ENCODE data around the gene ZDHHC8. TPM values are rescaled to one million over a fixed set of nuclear protein-coding genes. Genes with fewer than 3 reads are reported as not detected.
A peak's percentile ranks its signal among the peaks of the same experiment; 100 is the strongest.
"Not testable (repeated sequence)": the region's sequence is repeated elsewhere in the genome, so short reads cannot be mapped to it uniquely, and the experiment has no call there.

ZDHHC8 gene
- polyA plus RNA-seq, 6 donors from 2014 or later: 0.56 to 4.4 (median 2.5) TPM

DNA sequence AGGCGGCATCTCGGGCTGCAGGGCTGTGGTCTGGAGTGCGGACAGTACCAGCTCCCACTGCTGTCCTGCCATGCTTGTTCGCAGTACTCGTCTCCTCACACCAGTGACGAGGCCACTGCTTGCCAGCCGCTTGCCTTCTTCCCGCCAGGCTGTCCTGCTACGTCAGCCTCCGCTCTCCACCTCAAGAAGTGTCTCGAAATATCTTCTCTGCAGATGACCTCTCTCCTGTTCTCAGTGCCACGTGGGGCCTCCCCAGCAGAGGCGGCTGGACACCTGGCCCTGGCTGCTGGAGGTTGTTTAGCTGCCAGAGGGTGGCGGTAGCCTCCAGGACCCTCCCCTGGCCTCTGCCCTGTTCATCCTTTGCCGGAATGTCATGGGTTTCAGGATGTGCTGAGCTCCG is 22.3 kb downstream of the ZDHHC8 start:
- H3K27me3 Mint-ChIP-seq: peaks cover 5 to 24% (median 9%) of the 10 kb centered on the region in 3 donors
- DNase-seq (no peak), ATAC-seq (ENCODE audit: low read depth in 2 of 2) (no peak)
- H3K36me3 Mint-ChIP-seq: no peaks in the 10 kb centered on the region
- peak overlapping the region in 1 of 6 donors; percentile 23 for H3K27ac Mint-ChIP-seq
- peak overlapping the region in 1 of 8 donors; percentile 19 for H3K4me3 Mint-ChIP-seq
- no peaks in the 10 kb centered on the region for H3K9me3 Mint-ChIP-seq
- H3K4me1 Mint-ChIP-seq: peaks cover 1 to 6% (median 4%) of the 10 kb centered on the region in 3 donors

DNA sequence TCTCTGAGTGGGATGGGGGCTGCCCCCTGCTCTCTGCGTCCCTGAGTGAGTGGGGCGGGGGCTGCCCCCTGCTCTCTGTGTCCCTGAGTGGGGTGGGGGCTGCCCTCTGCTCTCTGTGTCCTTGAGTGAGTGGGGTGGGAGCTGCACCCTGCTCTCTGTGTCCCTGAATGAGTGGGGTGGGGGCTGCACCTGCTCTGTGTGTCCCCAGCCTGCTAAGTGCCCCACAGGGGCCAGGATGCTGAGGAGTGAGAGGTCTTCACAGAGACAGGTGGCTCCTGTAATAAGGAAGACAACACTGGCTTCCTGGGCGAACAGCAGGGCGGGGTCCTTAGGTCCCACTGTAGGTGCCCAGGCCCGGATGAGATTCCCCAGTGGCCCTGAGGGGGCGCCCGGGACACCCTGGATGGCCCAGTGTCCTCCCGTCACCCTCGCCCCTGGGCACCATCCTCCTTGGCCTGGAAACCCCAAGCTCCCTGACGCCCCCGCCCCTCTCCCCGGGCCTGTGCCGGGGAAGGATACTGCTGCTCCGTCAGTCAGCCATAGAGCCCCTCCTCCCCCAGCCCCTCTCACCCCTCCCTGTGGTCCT is 23.1 kb downstream of the ZDHHC8 start:
- Mint-ChIP-seq H3K27me3 (peaks cover 5 to 31% (median 17%) of the 10 kb centered on the region in 3 donors), H3K27ac (peak overlapping the region in 1 of 6 donors; percentile 71), H3K9me3 (no peaks in the 10 kb centered on the region), H3K4me3 (no peak overlapping the region), H3K4me1 (peaks cover 1 to 6% (median 4%) of the 10 kb centered on the region in 3 donors), H3K36me3 (no peaks in the 10 kb centered on the region)
- DNase-seq: no peak
- ATAC-seq (ENCODE audit: low read depth in 2 of 2): no peak

DNA sequence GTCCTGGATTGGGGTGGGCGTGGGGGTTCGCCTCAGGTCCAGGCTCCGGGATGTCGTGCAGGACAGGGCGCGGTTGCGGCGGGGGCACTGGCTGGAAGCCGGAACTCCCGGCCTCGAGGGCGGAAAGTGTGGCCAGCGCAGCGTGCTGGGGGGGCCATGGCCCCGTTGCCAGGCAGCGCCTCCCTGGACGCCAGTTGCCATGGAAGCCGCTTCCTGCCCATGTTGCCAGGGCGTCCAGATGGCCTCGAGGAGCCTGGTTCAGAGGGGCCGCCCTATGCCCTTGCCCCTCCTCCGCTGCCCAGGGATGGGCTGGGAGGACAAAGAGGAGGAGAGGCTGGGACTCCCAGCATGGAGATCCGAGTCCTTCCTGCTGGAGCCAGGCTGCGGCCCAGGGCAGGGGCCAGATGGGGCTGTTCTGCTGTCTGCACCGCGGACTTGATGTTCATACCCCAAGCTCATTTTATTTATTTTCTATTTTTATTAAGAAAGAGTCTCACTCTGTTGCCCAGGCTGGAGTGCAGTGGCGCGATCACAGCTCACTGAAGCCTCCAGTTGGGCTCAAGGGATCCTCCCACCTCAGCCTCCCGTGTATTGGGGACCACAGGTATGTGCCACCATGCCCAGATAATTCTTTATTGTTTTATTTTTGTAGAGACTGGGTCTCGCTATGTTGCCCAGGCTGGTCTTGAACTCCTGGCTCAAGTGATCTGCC is 23.9 kb downstream of the ZDHHC8 start:
- H3K27ac Mint-ChIP-seq: no peak overlapping the region
- H3K4me1 Mint-ChIP-seq: peaks cover 1 to 6% (median 4%) of the 10 kb centered on the region in 3 donors
- DNase-seq (no peak), ATAC-seq (ENCODE audit: low read depth in 2 of 2) (no peak)
- H3K36me3 Mint-ChIP-seq: no peaks in the 10 kb centered on the region
- H3K9me3 Mint-ChIP-seq: no peaks in the 10 kb centered on the region
- no peak overlapping the region for H3K4me3 Mint-ChIP-seq
- H3K27me3 Mint-ChIP-seq: peaks cover 5 to 37% (median 17%) of the 10 kb centered on the region in 3 donors

DNA sequence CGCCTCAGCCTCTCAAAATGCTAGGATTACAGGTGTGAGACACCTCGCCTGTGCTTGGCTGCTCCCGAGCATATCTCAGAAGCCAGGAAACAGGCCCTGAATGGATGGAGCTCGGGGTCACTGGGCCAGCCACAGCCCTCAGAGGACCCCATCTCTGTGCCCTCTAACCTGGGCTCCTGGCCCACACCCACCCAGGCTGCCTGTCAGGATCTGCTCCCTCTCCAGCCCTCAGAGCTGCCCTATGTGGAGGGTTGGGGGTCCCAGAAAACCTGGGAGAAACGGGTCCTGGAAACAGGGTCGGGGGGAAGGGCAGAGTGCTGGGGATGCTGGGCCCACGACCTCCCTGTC is 24.4 kb downstream of the ZDHHC8 start:
- H3K4me1 Mint-ChIP-seq: peaks cover 1 to 6% (median 4%) of the 10 kb centered on the region in 3 donors
- no peak for DNase-seq

DNA sequence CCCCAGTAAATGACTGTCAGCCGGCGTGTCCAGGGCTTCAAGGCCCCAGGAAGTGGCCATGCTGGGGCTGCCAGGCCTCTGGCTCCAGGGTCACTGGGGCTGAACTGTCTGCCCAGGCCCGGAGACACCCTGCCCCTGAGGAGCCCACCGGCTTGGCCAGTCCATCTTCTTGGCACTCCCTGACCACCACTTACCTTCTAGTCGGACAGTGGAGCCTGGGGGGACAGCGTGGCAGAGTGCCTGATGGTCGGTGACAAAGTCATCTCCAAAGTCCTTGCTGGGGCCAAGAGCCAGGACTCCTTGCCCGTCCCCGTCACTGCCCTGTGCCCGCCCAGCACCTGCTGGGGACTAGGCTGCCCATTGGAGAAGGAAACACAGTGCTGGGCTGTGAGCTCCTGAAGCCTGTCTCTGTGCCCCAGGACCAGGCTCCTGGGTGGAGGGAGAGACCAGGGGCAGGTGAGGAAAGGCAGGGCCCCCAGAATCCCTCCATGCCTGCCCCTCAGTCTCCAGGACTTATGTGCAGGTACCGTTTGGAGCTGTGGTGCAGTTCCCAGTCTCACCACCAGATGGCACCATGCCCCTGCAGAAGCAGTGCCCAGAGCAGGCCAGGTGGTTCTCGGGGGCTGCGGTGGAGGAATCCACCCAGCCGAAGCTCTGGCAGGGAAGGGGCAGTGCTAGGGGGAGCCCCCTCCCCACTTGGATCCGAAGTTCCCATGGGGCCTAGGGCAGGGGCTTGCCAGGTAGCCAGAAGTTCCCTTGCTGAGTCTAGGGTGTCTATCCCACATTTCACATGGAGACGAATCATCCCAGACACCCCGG is 25.2 kb downstream of the ZDHHC8 start:
- Mint-ChIP-seq H3K4me3 (no peak overlapping the region), H3K4me1 (peaks cover 0 to 6% (median 4%) of the 10 kb centered on the region in 3 donors), H3K27ac (peak overlapping the region in 1 of 6 donors; percentile 66), H3K9me3 (no peaks in the 10 kb centered on the region), H3K36me3 (no peaks in the 10 kb centered on the region), H3K27me3 (peaks cover 5 to 37% (median 17%) of the 10 kb centered on the region in 3 donors)
- peak; percentile 88 to 90 for ATAC-seq (ENCODE audit: low read depth in 2 of 2)
- peak; percentile 79 for DNase-seq

More for the DNA sequence above, 24.4 kb downstream of the ZDHHC8 start:
- Mint-ChIP-seq H3K9me3 (no peaks in the 10 kb centered on the region), H3K36me3 (no peaks in the 10 kb centered on the region), H3K4me3 (no peak overlapping the region), H3K27me3 (peaks cover 5 to 37% (median 17%) of the 10 kb centered on the region in 3 donors), H3K27ac (no peak overlapping the region)
- ATAC-seq (ENCODE audit: low read depth in 2 of 2): no peak

DNA sequence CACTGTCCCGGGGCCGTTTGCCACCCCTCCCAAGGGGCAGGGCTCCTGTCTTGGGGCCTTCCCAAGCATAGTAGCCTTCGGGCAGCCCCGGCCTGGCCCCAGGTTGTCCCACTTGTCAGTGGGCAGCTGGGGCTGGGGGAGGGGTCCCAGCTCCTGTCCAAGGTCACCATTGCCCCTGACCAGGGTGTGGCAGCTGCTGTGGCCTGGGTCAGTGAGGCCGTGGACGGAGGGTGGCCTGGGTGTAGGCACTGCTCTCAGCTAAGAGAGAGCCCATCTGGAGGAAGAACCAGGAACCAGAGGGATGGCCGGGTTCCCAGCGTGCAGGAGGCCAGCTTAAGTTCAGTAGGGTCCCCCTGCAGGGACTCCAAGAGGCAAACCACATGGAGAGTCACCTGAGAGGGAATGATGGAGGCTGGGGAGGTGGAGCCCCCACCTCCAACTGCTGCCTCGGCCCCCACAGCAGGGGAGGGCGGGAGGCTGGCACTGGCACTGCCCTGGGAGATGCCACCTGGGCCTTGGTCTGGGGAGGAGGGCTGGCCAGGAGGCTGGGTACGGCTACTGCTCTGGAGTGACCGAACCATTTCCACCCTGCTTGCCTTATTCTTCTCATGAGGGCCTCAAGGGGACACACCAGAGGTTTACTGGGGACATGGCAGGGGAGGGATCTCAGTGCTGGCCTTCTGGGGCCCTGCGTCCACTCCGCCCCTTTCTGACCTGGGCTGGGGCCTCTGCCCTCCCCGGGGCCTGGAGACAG is 26.0 kb downstream of the ZDHHC8 start:
- no peak overlapping the region for H3K27ac Mint-ChIP-seq
- H3K4me3 Mint-ChIP-seq: no peak overlapping the region
- peaks cover 5 to 37% (median 17%) of the 10 kb centered on the region in 3 donors for H3K27me3 Mint-ChIP-seq
- no peak for DNase-seq
- H3K36me3 Mint-ChIP-seq: no peaks in the 10 kb centered on the region
- peak in 1 of 2 donors; percentile 9 for ATAC-seq (ENCODE audit: low read depth in 2 of 2)
- peaks cover 0 to 6% (median 4%) of the 10 kb centered on the region in 3 donors for H3K4me1 Mint-ChIP-seq
- no peaks in the 10 kb centered on the region for H3K9me3 Mint-ChIP-seq

DNA sequence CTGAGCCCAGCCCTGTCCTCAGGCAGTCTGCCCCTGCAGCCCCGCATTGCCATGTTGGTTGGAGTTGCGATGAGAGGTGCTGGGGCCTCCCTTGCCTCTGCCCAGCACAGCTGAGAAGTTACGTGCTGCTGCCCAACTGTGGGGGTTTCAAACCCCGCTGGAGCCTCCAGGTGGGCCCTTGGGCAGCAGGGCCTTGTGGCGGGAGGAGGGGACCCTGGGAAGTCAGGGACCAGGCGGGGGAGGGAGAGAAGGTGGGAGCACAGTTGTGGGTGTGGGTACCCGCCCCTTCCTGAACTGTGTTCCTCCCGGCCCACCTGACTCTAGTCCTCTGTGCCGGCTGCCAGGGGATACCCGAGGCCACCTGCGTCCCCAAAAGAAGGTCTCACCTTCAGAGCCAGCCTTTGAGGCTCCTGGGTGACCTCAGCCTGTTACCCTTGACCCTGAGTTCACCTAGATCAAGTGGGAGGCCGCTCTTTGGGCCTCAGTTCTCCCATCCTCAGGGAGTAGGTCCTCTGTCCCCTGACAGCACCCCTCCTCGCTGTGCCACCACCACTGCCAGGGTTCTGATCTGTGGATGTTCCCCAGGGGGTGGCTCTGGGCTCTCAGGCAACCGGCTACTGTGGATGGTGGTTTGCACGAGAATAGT is 26.9 kb downstream of the ZDHHC8 start:
- no peaks in the 10 kb centered on the region for H3K9me3 Mint-ChIP-seq
- peaks cover 5 to 37% (median 17%) of the 10 kb centered on the region in 3 donors for H3K27me3 Mint-ChIP-seq
- H3K27ac Mint-ChIP-seq: no peak overlapping the region
- ATAC-seq (ENCODE audit: low read depth in 2 of 2): no peak
- DNase-seq: no peak
- H3K4me1 Mint-ChIP-seq: peaks cover 0 to 6% (median 4%) of the 10 kb centered on the region in 3 donors
- no peaks in the 10 kb centered on the region for H3K36me3 Mint-ChIP-seq
- no peak overlapping the region for H3K4me3 Mint-ChIP-seq

DNA sequence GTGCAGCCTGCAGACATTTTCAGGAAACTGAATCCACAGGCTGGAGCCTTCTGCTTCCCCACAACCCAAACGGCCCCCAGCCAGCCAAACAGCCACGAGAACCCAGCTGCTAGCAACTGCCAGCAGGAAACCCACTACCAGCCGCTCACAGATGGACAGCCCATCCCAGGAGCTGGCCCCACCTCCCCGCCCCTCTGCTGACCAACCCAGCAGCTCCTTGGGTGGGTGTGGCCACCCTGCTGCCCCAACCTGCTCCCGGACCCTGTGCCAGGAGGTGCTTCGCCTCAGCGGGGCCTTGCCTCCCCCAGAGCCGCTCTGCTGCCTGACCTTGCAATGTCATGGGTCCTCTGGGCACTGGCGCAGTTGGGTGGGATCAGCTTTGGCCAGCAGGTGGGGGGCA is 27.5 kb downstream of the ZDHHC8 start:
- Mint-ChIP-seq H3K36me3 (no peaks in the 10 kb centered on the region), H3K27ac (no peak overlapping the region), H3K9me3 (peaks cover 0 to 1% (median 0%) of the 10 kb centered on the region in 7 donors), H3K4me3 (no peak overlapping the region), H3K4me1 (peaks cover under 1 to 6% (median 4%) of the 10 kb centered on the region in 3 donors), H3K27me3 (peaks cover 5 to 37% (median 17%) of the 10 kb centered on the region in 3 donors)
- ATAC-seq (ENCODE audit: low read depth in 2 of 2) (no peak), DNase-seq (no peak)

DNA sequence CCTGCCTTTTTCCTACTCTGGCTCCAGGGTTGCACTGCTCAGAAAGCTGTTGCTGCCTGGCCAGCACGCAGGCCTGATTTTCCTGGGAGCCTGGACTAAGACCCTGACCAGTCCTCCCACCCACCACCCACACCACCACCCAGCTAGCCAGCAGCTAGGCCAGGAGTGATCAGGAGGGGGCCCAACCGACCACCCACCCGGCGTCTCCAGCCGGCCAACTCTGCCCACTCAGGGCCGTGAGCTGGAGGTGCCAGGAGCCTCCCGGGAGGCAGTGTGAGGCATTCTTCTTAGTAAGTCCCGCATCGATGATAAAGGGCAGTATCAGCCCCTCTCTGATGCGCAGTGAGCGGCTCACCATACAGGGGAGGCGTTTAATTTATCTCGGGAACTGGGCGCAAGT is 27.9 kb downstream of the ZDHHC8 start:
- not testable (repeated sequence) for ATAC-seq (ENCODE audit: low read depth in 2 of 2); H3K36me3 Mint-ChIP-seq; H3K27ac Mint-ChIP-seq; H3K4me1 Mint-ChIP-seq; H3K4me3 Mint-ChIP-seq; H3K9me3 Mint-ChIP-seq; DNase-seq
- H3K27me3 Mint-ChIP-seq: peaks cover 5 to 37% (median 17%) of the 10 kb centered on the region in 3 donors

DNA sequence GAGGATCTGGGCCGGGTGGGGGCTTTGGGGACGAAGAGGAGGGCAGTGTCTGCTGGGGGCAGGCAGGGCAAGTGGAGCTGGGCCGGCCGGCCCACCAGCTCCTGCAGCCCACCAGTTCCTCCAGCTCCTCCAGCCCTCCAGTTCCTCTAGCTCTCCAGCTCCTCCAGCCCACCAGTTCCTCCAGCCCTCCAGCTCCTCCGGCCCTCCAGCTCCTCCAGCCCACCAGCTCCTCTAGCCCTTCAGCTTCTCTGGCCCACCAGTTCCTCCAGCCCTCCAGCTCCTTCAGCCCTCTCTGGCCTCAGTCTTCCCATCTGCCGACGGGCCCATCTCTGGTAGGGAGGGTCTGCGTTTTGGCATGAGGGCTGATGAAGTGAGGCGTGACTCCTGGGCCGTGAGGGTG is 28.4 kb downstream of the ZDHHC8 start:
- peaks cover 5 to 37% (median 17%) of the 10 kb centered on the region in 3 donors for H3K27me3 Mint-ChIP-seq
- ATAC-seq (ENCODE audit: low read depth in 2 of 2): no peak
- H3K4me1 Mint-ChIP-seq: peaks cover 4 to 8% (median 6%) of the 10 kb centered on the region in 3 donors
- no peaks in the 10 kb centered on the region for H3K36me3 Mint-ChIP-seq
- no peak for DNase-seq
- H3K27ac Mint-ChIP-seq: peak overlapping the region in 1 of 6 donors; percentile 78
- no peak overlapping the region for H3K4me3 Mint-ChIP-seq
- H3K9me3 Mint-ChIP-seq: peaks cover 0 to 6% (median 0%) of the 10 kb centered on the region in 7 donors

DNA sequence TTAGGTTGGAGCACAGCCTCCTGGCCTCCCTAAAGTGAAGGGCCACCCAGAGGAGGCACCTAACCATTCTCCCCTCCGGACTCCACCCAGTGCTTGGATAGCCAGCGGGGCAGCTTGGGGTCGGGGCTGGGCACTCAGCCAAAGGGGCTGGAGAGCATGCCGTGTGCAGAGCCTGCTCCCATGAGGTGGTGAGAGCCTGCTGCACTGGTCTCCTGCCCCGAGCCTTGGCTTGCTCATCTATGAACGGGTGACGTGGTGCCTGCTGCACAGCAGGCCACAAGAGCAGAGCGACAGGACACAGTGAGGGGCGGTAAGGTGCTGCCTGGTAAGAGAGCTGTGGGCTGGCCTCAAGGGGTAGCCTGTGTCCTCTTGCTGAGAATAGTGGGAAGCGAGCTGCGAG is 33.3 kb downstream of the ZDHHC8 start:
- peaks cover 0 to 6% (median 0%) of the 10 kb centered on the region in 3 donors for H3K27me3 Mint-ChIP-seq
- H3K27ac Mint-ChIP-seq: no peak overlapping the region
- DNase-seq (no peak), ATAC-seq (ENCODE audit: low read depth in 2 of 2) (no peak)
- H3K9me3 Mint-ChIP-seq: peaks cover 0 to 6% (median 0%) of the 10 kb centered on the region in 7 donors
- peak overlapping the region in 1 of 8 donors; percentile 61 for H3K4me3 Mint-ChIP-seq
- H3K4me1 Mint-ChIP-seq: peaks cover 0 to 4% (median 4%) of the 10 kb centered on the region in 3 donors
- H3K36me3 Mint-ChIP-seq: no peaks in the 10 kb centered on the region

DNA sequence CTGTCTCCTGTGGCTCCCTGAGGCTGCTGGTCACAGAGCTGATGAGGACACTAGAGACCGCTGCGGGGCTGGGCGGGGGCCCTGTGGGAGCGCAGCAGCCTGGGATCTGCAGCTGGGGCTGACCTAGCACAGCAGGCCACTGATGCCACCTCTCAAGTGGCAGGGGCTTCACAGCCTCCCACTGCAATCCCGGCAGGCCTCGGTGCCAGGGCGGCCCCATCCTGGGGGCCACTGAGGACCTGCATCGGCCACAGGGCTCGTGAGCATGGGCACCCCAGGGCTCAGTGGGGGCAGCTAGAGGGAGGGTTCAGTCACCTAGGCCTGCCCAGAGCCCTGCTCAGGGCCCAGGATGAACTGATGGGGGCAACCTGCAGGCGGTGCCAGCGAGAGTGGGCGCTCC is 33.8 kb downstream of the ZDHHC8 start:
- H3K36me3 Mint-ChIP-seq: no peaks in the 10 kb centered on the region
- ATAC-seq (ENCODE audit: low read depth in 2 of 2) (no peak), DNase-seq (no peak)
- H3K27me3 Mint-ChIP-seq: peaks cover 0 to under 1% (median 0%) of the 10 kb centered on the region in 3 donors
- H3K4me3 Mint-ChIP-seq: no peak overlapping the region
- no peak overlapping the region for H3K27ac Mint-ChIP-seq
- H3K4me1 Mint-ChIP-seq: peaks cover 0 to 4% (median 4%) of the 10 kb centered on the region in 3 donors
- H3K9me3 Mint-ChIP-seq: peaks cover 0 to 6% (median 0%) of the 10 kb centered on the region in 7 donors
